NCI-H2081 treated with DMSO at 0.1 percent for 48 hours (cell line): Measurements from ENCODE around the gene HTR3C.
"Not testable (repeated sequence)": the region's sequence is repeated elsewhere in the genome, so short reads cannot be mapped to it uniquely, and the experiment has no call there.

Source experiments
- DNase-seq: peaks from one replicate; lab custom pipeline; 2025; lab: John Stamatoyannopoulos, UW

HTR3C gene

DNA sequence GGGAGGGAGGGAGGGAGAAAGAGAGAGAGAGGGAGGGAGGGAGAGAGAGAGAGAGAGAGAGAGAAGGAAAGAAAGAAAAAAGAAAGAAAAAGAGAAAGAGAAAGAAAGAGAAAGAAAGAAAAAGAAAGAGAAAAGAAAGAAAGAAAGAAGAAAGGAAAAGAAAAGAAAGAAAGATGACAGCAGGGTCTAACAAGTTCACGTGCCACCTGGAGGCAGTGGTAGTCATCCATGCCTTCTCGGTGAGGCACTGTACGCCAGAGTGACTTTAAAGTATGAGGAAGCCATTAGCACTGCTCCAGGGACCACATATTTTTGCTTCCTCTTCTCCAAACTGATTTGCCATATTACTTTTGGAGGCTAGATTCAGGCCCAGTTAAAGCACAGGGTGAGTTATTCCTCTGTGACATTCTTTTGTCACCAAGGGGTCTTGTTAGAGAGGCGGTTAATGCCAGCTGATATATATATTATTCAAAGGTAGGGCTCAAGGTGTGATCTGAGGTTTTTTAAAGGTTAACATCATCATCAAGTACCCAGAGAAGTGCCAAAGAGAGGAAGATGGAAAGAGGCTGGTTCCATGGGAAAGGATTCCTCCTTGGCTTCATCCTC is 21.6 kb upstream of the HTR3C start, which contains the start of gene HTR3D:
HTR3D (plus strand) TSS at position 556 of the 606 bp plus-strand sequence; CDS start at position 556, 0 bp downstream.
- DNase-seq: no peak

DNA sequence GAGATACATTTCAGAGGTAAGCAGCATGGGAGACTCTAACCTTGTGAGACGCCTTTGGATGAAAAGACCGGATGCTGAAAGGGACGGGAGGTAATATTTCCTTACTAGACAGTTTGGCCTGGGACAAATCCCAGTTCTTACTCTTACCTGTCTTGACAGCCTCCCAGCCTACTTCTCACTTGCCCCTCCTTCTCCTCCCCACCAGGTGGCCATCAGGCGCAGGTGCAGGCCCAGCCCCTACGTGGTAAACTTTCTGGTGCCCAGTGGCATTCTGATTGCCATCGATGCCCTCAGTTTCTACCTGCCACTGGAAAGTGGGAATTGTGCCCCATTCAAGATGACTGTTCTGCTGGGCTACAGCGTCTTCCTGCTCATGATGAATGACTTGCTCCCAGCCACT is 15.0 kb upstream of the HTR3C start:
- DNase-seq: no peak

DNA sequence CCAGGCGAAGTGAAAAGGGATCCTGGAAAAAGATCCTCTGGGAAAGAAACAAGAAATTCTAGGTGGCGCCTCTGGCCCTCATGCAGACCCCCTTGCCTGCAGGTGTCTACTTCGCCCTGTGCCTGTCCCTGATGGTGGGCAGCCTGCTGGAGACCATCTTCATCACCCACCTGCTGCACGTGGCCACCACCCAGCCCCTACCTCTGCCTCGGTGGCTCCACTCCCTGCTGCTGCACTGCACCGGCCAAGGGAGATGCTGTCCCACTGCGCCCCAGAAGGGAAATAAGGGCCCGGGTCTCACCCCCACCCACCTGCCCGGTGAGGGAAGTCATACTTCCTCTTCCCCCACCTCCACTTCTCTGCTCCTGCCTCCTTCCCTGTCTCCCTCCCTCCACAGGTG is 14.5 kb upstream of the HTR3C start:
- not testable (repeated sequence) for DNase-seq

DNA sequence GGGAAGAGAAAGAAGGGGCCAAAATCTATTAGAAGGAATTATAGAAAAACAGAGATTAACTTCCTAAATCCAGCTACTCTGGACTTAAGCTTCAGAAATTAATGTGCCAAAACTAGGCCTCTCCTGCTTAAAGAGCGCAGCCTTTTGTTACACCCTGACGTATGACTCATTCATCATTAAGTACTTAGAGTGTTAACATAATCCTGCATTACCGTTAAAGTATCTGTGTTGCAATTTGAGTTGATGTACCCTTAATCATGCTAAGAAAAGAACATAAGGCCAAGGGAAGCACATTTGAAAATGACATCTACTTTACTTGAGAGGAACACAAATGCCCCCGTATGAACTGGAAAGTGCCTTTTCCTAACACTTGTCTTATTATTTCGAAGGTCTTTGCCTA is 13.4 kb upstream of the HTR3C start:
- no peak for DNase-seq

DNA sequence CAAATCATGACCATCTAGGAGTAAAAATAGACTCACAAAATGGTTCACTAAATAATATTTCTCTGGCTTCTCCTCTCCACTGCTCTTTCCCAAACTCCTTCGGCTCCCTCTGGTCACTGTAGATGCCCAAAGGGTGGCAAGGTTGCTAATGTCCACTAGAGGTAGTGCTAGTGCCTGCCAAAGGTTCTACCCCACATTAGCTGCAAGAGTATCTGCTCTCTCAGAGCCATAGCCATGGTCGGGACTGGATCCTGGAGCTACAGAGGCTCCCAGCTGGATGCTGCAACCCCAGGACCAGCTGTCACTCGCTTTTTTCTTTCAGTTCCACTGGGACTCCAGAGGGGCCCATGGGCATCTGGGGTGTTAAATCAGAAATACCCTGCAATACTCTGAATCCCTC is 12.8 kb upstream of the HTR3C start:
- DNase-seq: no peak

DNA sequence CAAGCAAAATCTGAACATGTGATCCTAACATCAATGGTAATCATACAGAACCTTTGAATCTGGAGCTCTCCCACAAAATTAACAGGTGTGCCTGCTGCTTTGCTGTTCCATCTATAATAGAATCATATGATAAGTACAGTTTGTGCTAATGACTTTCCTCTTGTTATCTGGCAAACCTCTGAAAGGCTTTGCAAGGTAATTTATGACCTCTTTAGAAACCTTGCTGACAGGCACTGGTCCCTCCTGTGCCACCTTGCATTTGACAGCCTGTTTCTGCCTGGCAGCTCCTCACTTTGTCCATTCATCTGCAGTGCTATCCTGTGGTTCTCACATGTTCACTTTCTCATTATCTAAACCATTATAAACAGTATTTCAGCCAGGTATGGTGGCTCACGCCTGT is 10.2 kb upstream of the HTR3C start:
- DNase-seq: peak; percentile 99

DNA sequence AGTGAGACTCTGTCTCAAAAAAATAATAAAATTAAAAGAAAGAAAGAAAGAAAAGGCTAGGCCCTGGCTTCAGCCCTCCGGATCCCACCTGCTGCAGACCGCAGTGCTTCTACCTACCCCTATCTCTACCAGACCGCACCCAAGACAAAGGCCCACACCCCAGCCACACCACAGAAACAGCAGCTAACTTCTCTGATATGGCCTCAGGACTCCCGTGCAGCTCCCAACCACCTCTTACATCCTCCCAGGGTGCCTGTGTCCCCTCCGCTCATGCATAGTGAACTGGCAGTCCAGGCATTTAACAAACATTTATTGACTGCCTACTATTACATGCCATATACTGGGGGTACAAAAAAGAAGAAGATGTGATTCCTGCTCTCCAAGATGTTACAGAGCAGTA is 6.9 kb upstream of the HTR3C start:
- no peak for DNase-seq

DNA sequence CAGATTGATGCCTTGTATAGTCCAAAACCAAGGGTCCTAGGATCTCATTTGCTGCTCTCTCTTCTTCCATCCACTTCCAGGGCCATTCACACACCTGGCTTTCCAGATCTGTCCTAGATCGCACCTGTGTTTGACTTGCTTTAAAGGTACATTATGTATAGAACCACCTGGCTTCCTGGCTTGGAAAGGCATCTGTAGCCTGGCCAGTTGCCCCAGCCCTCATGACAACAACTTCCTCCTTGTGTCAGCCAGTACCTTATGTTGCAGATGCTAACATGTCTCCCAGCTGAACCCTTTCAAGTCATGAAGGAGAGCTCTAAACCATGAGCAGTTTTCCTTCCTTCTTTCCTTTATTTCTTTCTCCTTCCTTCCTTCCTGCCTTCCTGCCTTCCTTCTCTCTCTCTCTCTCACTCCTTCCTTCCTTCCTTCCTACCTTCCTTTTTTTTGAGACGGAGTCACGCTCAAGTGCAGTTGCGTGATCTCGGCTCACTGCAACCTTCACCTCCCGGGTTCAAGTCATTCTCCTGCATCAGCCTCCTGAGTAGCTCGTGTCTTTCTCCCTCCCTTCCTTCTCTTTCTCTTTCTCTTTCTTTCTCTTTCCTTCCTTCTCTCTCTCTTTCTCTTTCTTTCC is 2.5 kb upstream of the HTR3C start:
- peak; percentile 86 for DNase-seq

DNA sequence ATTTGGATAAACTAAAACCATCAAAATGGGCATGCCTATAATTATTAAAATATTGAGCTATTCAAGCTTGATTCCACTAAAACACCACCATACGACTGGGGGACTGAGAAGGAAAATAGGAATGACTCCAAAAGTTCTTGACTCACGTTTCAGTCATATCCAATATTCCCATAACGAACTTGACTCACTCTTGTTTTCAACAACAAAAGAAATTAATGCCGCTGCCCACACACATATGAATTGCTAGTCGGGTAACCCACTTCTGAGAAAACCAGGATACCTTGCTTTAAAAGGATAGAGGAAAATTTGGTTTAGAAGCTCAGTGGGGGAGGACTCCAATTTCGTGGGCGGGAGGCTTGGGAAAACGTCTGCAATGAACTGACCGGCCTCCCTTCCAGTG is 5.2 kb downstream of the HTR3C start:
- no peak for DNase-seq

DNA sequence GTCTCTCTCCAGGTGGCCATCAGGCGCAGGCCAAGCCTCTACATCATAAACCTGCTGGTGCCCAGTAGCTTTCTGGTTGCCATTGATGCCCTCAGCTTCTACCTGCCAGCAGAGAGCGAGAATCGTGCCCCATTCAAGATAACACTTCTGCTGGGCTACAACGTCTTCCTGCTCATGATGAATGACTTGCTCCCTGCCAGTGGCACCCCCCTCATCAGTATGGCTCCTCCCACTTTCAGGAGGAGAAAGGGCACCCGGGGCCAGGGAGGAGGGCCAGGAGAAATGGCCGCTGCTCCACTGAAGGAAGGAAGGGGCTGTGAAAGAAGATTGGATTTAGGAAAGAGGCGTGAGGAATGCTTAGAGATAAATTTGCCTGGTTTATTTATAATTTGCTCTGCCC is 6.6 kb downstream of the HTR3C start:
- no peak for DNase-seq

DNA sequence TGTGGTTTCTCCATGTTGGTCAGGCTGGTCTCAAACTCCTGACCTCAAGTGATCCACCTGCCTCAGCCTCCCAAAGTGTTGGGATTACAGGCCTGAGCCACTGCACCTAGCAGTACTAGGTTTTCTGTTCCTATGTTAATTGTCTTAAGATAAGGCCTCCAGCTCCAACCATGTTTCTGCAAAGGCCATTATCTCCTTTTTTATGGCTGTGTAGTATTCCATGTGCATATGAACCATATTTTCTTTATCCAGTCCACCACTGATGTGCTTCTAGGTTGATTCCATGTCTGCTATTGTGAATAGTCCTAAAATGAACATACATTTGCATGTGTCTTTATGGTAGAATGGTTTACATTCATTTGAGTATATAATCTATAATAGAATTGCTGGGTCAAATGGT is 9.8 kb downstream of the HTR3C start:
- no peak for DNase-seq

DNA sequence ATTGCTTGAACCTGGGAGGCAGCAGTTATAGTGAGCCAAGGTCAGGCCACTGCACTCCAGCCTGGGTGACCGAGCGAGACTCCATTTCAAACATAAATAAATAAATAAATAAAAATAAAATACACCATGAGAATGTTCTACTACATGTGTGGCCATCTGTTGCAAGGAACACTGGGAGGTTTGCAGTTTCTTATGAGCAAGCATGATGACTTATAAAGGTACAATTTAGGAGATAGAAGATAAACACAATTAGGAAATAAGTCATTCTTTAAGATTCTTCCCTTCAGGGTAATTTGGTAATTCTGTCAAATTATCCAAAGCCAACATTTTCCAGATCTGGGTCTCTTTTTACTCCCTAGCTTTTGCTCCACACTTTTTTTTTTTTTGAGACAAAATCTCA is 13.4 kb downstream of the HTR3C start:
- DNase-seq: no peak

DNA sequence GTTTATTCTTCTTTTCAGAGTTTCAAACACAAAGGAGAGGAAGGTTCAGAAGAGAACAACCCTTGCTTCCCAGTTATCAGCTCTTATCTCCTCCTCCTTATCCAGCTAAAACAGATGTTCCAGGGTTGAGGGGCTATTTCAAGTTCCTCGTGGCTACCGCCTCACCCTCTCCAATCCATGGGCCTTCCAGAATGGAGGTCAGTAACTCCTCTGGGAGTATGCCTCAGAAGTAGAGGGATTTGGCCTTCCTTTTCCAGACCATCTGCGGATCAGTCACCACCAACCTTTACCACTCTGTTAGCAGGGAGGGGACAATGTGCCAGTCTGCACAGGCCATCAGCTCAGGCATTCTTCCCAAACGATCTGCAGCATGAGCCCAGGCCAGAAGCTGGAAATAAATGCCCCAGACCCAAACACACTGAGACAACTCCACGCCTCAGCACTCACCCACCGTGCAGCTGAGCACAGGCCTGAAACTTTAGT is 14.8 kb downstream of the HTR3C start:
- DNase-seq: no peak

DNA sequence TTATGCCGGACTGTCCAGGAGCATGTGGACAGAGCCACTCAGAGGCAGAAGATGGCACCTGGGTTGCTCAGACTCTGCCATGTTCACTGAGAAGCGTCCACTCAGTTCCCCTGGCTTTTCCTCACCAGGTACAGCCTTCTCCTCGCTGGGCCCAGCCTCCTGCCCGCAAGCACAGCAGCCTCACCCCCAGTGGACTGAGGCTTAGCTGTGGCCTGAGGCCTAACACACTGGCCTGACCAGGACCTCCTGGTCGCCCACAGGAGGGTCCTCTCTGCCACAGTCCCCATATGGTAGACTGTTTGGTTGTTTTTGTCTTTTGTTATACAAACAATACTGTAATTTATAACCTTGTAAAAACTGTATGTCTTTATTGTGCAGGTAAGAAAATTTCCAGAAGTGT is 15.5 kb downstream of the HTR3C start:
- DNase-seq: no peak

DNA sequence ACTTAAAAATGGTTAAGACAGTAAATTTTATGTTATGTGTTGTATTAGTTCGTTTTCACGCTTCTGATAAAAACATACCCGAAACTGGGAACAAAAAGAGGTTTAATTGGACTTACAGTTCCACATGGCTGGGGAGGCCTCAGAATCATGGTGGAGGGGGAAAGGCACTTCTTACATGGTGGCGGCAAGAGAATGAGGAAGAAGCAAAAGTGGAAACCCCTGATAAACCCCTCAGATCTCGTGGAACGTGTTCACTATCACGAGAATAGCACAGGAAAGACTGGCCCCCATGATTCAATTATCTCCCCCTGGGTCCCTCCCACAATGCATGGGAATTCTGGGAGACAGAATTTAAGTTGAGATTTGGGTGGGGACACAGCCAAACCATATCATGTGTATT is 18.3 kb downstream of the HTR3C start:
- not testable (repeated sequence) for DNase-seq

DNA sequence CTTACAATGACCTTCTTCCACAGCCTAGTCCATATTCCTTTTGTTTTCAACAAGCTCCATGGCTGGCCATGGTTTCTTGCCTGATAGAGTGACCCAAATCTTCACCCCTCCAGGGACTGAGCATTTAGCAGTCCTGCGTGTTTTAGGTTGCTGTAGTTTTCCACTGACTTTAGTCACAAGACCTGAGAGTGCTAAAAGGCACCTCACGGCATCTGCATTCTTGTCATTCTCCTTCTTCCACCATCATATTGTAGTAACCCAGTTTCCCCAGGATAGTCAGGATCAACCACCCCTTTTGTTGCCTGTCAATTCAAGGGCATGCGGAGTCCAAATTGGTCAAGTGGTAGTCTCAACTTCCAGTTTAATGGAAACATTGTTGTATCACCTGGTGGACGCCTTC is 20.8 kb downstream of the HTR3C start:
- DNase-seq: no peak

DNA sequence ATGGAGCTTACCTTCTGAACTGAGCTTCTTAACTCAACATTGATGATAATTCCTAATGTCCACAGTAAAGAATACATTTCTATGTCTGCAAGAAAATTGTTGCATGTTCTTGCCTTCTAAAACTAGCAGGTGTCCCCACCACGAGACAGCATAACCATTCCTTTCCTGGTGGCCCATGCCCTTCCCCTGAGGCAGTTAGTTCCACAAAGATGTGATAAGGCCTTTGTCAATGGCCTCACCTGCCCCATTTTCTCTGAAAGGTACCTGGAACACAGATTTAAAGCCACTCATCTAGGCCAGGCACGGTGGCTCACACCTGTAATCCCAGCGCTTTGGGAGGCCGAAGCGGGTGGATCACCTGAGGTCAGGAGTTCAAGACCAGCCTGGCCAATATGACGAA is 23.1 kb downstream of the HTR3C start:
- DNase-seq: no peak

DNA sequence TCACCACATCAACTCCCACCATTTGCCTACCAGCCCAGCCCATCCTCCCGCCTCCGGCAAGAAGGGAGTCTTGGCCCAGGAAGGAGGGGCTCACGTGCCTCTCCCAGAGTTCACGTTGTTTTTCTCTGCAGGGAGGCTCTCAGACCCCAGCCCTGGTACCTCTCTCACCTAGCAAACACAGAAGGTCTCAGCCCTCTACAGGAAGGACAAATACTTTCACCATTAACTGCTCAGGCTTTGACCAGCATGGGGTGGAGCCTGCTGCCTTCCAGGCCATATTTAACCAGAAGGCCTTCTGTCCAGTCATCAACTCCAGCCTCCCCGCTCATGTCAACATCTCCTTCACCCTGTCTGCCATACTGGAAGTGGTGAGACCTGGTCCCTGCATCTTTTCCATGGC is 25.0 kb downstream of the HTR3C start:
- DNase-seq: no peak

DNA sequence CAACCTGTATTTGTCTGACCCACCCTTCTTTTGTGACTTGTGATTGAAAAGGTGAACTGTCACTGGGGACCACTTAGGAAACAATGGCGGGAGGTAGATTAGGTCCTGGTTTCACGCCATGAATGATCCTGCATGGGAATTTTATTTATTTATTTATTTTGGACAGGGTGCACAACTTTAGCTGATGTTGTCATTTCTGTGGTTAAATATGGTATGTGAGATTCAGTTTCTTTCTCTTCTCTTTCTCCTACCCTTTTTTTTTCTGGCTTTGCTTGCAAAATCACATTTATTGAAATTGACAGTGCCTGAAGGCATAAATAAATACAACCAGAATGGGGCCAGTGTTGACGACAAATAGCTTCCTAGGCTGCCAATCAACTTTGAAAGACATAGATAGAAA is 26.0 kb downstream of the HTR3C start:
- DNase-seq: no peak

DNA sequence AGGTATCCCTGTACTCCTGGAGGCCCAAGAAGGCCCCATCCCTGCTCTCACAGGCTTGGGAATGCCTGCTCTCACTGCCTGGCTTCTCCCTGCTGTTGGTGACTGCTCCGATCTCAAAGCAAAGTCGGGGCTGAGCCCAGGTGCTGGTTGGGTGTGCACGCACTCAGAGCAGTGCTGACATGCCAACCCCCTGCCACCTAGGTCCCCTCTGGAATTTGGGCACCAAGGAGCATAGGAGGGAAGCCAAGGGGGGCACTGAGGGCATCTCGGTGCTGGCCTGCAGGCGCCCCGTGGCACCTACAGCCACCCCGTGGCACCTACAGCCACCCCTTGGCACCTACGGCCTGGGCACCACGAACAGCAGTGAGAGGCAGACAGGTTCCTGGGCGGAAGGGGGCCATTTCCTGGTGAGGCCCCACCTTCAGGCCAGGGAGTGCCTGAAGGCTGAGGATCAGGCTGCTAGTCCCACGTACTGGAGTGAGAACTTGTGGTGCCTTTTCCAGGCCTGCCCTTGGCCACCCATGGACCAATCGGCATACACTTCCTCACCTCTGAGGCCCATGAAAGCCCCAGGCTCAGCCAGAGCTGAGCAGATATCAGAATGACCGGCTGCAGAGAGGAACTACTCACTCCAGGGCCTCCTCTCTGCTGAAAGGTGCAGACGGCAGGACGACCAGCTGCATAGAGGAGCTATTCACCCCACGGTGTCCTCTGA is 28.4 kb downstream of the HTR3C start:
- DNase-seq: no peak

DNA sequence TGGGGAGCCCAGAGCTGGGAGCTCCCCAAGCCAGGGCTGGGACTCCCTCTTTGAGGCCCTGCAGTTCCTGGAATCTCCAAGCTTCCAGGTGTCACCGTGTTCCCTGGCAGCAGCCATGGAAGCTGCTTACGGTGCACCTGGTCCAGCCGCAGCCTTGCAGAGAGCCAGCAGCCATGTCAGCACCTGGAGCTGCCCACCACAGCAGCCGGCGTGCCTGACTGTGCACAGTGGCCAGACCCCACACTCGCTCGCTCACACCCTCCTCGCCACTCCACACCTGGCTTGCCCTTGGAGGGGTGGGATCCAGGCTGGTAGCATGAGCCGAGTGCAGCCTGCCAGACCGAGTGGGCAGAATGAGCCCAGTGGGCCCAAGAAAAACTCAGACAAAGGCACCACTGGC is 29.2 kb downstream of the HTR3C start:
- no peak for DNase-seq

DNA sequence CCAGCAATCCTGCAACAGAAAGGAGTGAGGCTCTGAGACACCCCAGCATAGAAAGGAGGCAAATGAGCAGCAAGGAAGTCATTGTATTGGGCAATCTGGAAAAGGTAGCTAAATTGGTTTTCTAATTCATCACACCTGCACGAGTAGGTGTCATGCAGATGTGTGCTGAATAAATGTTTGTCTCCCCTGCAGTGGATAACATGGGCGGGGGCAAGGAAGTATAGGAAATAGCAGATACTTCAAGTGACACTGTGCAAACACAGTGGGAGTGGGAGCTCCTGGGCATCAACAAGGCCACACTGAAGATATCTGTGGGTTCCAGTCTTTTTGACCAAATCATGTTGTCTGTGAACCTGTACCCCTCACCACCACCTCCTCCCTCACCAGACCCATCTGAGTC is 29.6 kb downstream of the HTR3C start:
- DNase-seq: no peak

DNA sequence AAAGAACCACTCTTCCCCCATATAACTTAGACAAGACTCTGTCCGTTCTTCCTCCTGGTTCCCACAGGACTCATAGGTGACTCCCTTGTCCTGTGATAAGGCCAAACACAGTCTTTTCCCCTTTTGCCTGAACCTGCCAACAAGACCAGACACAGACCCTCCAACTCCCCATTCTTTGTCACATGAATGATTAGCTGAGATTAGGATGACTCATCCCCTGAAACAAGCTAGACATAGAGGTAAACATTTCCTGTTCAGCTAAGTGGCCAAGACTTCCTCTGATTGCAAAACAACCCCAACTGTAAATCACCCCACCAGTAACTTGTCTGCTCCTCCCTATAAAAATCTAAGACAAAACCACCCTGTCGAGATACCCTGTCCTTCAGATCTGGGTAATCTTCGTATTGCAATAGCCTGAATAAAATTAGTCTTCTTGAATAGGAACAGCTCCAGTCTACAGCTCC is 32.6 kb downstream of the HTR3C start:
- DNase-seq: no peak
